HepG2 (cell line): Measurements from ENCODE around the gene CMKLR1. TPM values are rescaled to one million over a fixed set of nuclear protein-coding genes. Genes with fewer than 3 reads are reported as not detected.

ENCODE experiments used
- ATAC-seq: fragments of 200-7000 bp; cut with Tn5 transposase; 3 replicates; pipeline ENCODE4 v1.9.1; 2020; ENCODE audit warnings: mild to moderate bottlenecking, moderate library complexity
- BruUV-seq: library from RNA; stranded (reverse); fragments of 400-500 nt; replicated peaks from 2 replicates; lab custom pipeline; 2021; lab: Mats Ljungman, UMichigan
- CTCF ChIA-PET: fragments of 300-600 bp; formaldehyde crosslinking; extraction: SDS; loops from one replicate; lab custom pipeline; 2021; ENCODE audit warnings: low total read pairs, inconsistent platforms, low intra/inter-chr PET ratio; lab: Yijun Ruan, JAX
- POLR2A ChIA-PET: fragments of 350-600 bp; sonication (Branson Sonifier 250); formaldehyde crosslinking; loops from one replicate; lab custom pipeline; 2020; ENCODE audit warnings: antibody characterized with exemption, inconsistent platforms; lab: Yijun Ruan, JAX
- DNase-seq: peaks from one replicate; pipeline ENCODE4 v3.0.0-alpha.2; 2015; ENCODE audit warnings: low spot score
- FAIRE-seq: peaks from 3 replicates; lab custom pipeline; 2011; peaks lifted over from hg19 to GRCh38; lab: Jason Lieb, UNC
- H2AFZ ChIP-seq: one replicate; pipeline ENCODE4 v1.6.1; 2011; ENCODE audit warnings: low read length, inconsistent platforms
- H3K27ac ChIP-seq: fragments of 300-600 bp; 3 replicates; pipeline ENCODE4 v1.8.0; 2011; ENCODE audit warnings: mixed run types, mild to moderate bottlenecking, mixed read lengths, low read length, inconsistent platforms; ENCODE audit not compliant: insufficient read depth; ENCODE audit errors: extremely low read length
- H3K27me3 ChIP-seq, 2 experiments: fragments of 200-600 bp in 1 of 2; 2 replicates in 1 of 2; 3 replicates in 1 of 2; pipeline versions ENCODE4 v1.6.0 to v1.8.0; 2011; ENCODE audit warnings: low read length in 2 of 2, mild to moderate bottlenecking in 2 of 2, moderate library complexity in 2 of 2, inconsistent platforms in 1 of 2; ENCODE audit not compliant: insufficient read depth in 2 of 2, control insufficient read depth in 1 of 2
- H3K36me3 ChIP-seq, 2 experiments: fragments of 200-600 bp in 1 of 2; replicated peaks in 1 of 2; 2 replicates in 1 of 2; 3 replicates in 1 of 2; pipeline versions ENCODE4 v1.5.1 to v1.8.0; 2011; ENCODE audit warnings: low read length in 2 of 2, inconsistent platforms in 1 of 2; ENCODE audit not compliant: insufficient read depth in 2 of 2, control insufficient read depth in 1 of 2
- H3K4me1 ChIP-seq: 2 replicates; pipeline ENCODE4 v1.5.1; 2012; ENCODE audit warnings: low read length, inconsistent platforms; ENCODE audit not compliant: insufficient read depth
- H3K4me2 ChIP-seq: 2 replicates; pipeline ENCODE4 v1.6.0; 2011; ENCODE audit warnings: low read depth, low read length, inconsistent platforms
- H3K4me3 ChIP-seq, 3 experiments: fragments of 200-600 bp in 1 of 3; sonication (generic), shearing (Covaris generic) in 1 of 3; replicated peaks in 1 of 3; 2 replicates each; pipeline ENCODE4 v1.5.1; 2011 to 2016; ENCODE audit warnings: low read length in 3 of 3, inconsistent platforms in 2 of 3, low read depth in 2 of 3, mild to moderate bottlenecking in 2 of 3, control low read depth in 1 of 3, mixed read lengths in 1 of 3; ENCODE audit not compliant: insufficient read depth in 1 of 3
- H3K79me2 ChIP-seq: one replicate; pipeline ENCODE4 v1.6.1; 2011; ENCODE audit warnings: low read length, inconsistent platforms; ENCODE audit not compliant: insufficient read depth
- H3K9ac ChIP-seq: 2 replicates; pipeline ENCODE4 v1.6.0; 2011; ENCODE audit warnings: mild to moderate bottlenecking, low read depth, low read length, inconsistent platforms; ENCODE audit not compliant: insufficient read depth
- H3K9me3 ChIP-seq: 2 replicates; pipeline ENCODE4 v1.5.1; 2012; ENCODE audit warnings: mild to moderate bottlenecking, low read length
- H4K20me1 ChIP-seq: 2 replicates; pipeline ENCODE4 v1.6.0; 2011; ENCODE audit warnings: inconsistent platforms, mild to moderate bottlenecking, low read length, moderate library complexity; ENCODE audit not compliant: insufficient read depth
- AGO1 ChIP-seq: fragments of 200-400 bp; formaldehyde crosslinking; IDR thresholded peaks from 2 replicates; pipeline ENCODE4 v1.6.1; 2017; ENCODE audit warnings: mild to moderate bottlenecking, low read depth, low read length, moderate library complexity; ENCODE audit not compliant: poor library complexity, severe bottlenecking
- RAD51 ChIP-seq: fragments of 450-650 bp; IDR thresholded peaks from 2 replicates; pipeline ENCODE4 v1.6.1; 2016; ENCODE audit warnings: borderline replicate concordance
- SUZ12 ChIP-seq: fragments of 150-350 bp; IDR thresholded peaks from 2 replicates; pipeline ENCODE4 v1.6.1; 2014; ENCODE audit warnings: low read depth, low read length
- TGIF2 ChIP-seq: IDR thresholded peaks from 2 replicates; pipeline ENCODE4 v1.6.1; 2016; ENCODE audit warnings: control low read depth, missing compliant biosample characterization
- ZC3H4 ChIP-seq: sonication (generic); formaldehyde crosslinking; IDR thresholded peaks from 2 replicates; pipeline ENCODE4 v1.4.0; 2020; ENCODE audit warnings: missing genetic modification reagents, borderline replicate concordance
- WGBS: methylation state at CpG from one replicate; pipeline ENCODE4 v1.1.6; 2017; ENCODE audit warnings: low lambda C conversion rate; 5-methylcytosine and 5-hydroxymethylcytosine counted together
- in situ Hi-C: cut with HindIII; loops from 2 replicates; pipeline ENCODE4 v1.10.0; 2017; ENCODE audit warnings: low pct_unique_long_range_greater_than_20kb; ENCODE audit not compliant: extremely low pct_ligation_motif_present
- intact Hi-C: fragments of 100-400 bp; cut with micrococcal nuclease; formaldehyde crosslinking; loops from one replicate; pipeline ENCODE4 v1.10.0; 2022; ENCODE audit not compliant: unreplicated experiment
- polyA plus RNA-seq, 8 experiments: library from polyadenylated mRNA; depleted of rRNA in 3 of 8; stranded (reverse) in 7 of 8; unstranded in 1 of 8; fragments of >200 nt; fragmentation: Illumina TruSeq in 4 of 8; extraction: Trizol in 4 of 8; gene quantifications; 2 replicates each; pipeline versions ENCODE4 v1.2.1 to v1.2.3, GENCODE V29; 2011 to 2016; ENCODE audit warnings: low read depth in 4 of 8, missing spikeins in 1 of 8, mixed read lengths in 1 of 8; ENCODE audit not compliant: insufficient read depth in 1 of 8
- total RNA-seq, 5 experiments: library from RNA; depleted of rRNA; stranded (reverse); fragments of >200 nt; fragmentation: Illumina TruSeq; extraction: Trizol; gene quantifications; 2 replicates each; pipeline ENCODE4 v1.2.3, GENCODE V29; 2016; ENCODE audit warnings: low read depth in 1 of 5

The CMKLR1 gene
- total and polyA plus RNA-seq, 2 of the 13 experiments (the other 11 are each of a cell fraction or from before 2014, with no cell fraction given): not detected

DNA sequence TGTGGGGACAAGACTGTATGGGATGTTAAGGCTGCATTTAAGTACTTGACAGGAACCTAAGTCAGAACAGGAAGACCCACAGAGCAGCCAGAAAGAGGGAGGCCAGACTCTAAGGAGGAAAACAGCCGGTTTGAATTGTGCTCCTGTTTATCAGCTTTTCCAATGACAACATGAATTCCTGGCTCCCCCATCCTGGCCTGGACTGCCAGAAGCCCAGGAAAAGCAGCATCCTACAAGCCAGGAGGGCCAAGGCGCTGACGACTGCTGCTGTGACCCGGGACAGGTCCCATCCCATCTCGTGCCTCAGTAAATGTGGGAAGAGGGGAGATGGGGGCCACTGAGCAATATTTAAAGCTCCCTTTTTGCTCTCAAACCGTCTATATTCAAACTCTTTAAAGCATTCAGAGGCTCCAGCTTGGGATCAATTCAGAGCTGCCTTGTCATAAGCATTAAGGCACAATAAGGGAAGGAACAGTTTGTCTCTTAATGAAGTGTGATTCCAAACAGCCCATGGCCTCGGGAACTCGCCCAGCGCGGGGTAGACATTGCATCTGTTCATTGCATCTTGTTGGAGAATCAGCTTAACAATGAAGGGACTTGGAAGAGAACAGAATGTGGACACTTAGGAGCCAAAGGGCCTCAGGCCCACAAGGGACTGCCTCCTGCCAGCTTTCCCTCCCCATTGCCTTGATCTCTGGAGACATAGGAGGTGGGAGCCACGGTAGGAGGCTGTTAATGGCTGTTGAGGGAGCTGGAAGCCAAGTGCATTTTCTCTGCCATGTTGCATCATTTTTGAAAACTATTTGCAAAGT lies 49.6 kb downstream of the CMKLR1 start:
- in situ Hi-C loops: no loop called here
- ATAC-seq: no peak

DNA sequence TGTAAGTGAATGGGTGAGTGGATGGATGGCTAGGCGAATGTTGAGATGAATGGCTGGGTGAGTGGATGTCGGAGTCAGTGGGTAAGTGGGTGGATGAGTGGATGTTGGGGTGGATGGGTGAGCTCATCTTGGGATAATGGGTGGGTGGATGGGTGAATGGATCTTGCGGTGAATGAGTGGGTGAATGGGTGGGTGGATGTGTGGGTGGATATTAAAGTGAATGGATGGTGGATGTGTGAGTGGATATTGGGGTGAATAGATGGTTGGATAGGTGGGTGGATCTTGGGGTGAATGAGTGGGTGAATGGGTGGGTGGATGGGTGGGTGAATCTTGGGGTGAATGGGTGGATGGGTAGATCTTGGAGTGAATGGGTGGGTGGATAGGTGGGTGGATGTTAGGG lies 51.9 kb downstream of the CMKLR1 start:
- CTCF ChIA-PET: no interaction called here
- no peak overlapping the region for H2AFZ ChIP-seq
- in situ Hi-C loops (no loop called here), intact Hi-C loops (no loop called here)
- DNase-seq (no peak), FAIRE-seq (no peak), ATAC-seq (no peak)
- H3K9ac ChIP-seq: no peak overlapping the region
- BruUV-seq: no TSS peak
- H3K4me1 ChIP-seq: no peaks in the 10 kb centered on the region
- WGBS: 31% methylated on average over 3 of the region's 3 CpGs
- H3K79me2 ChIP-seq: no peaks in the 10 kb centered on the region
- H3K27ac ChIP-seq: no peak overlapping the region
- TF ChIP-seq SUZ12: no peak
- TF ChIP-seq RAD51: 0 out of 2 replicates have a peak, but pooled peaks have one; percentile 3
- no peaks in the 10 kb centered on the region for H3K36me3 ChIP-seq
- no peaks in the 10 kb centered on the region for H3K9me3 ChIP-seq
- H3K4me3 ChIP-seq: no peak overlapping the region
- peaks cover 3 to 16% of the 10 kb centered on the region in 2 experiments; a peak in 4 of 5 replicates for H3K27me3 ChIP-seq
- H4K20me1 ChIP-seq: no peaks in the 10 kb centered on the region
- POLR2A ChIA-PET: no interaction called here
- H3K4me2 ChIP-seq: no peak overlapping the region

More for the DNA sequence above, 49.6 kb downstream of the CMKLR1 start:
- intact Hi-C loops: no loop called here
- Histone ChIP-seq H4K20me1 (no peaks in the 10 kb centered on the region), H3K9ac (no peak overlapping the region), H3K27me3 (peaks cover 1 to 7% of the 10 kb centered on the region in 2 experiments; a peak in 2 of 5 replicates), H3K36me3 (no peaks in the 10 kb centered on the region), H3K4me2 (no peak overlapping the region), H3K27ac (no peak overlapping the region), H3K4me1 (no peaks in the 10 kb centered on the region), H3K4me3 (no peak overlapping the region), H3K9me3 (no peaks in the 10 kb centered on the region), H2AFZ (no peak overlapping the region), H3K79me2 (no peaks in the 10 kb centered on the region)
- no peak for FAIRE-seq
- 0% methylated on average over 10 of the region's 11 CpGs for WGBS
- no TSS peak for BruUV-seq
- CTCF ChIA-PET: no interaction called here
- TF ChIP-seq TGIF2 (CRISPR knock-in tag) (no peak), AGO1 (no peak), ZC3H4 (CRISPR knock-in tag) (no peak)
- DNase-seq: no peak
- POLR2A ChIA-PET: no interaction called here
